Loucy (cell line): ENCODE data around the gene RAPGEF1.

Source experiments
- EZH2phosphoT487 ChIP-seq: fragments of 200-600 bp; IDR thresholded peaks from 2 replicates; pipeline ENCODE4 v1.6.1; 2018; ENCODE audit warnings: antibody characterized with exemption, mild to moderate bottlenecking, moderate library complexity, borderline replicate concordance
- TF ChIP-seq, protein P1 (sequence below): fragments of 200-600 bp; sonication (generic); conservative IDR thresholded peaks from 2 replicates; pipeline ENCODE4 v1.5.1; 2014; ENCODE audit warnings: mild to moderate bottlenecking, antibody characterized with exemption, low read length

DNA sequence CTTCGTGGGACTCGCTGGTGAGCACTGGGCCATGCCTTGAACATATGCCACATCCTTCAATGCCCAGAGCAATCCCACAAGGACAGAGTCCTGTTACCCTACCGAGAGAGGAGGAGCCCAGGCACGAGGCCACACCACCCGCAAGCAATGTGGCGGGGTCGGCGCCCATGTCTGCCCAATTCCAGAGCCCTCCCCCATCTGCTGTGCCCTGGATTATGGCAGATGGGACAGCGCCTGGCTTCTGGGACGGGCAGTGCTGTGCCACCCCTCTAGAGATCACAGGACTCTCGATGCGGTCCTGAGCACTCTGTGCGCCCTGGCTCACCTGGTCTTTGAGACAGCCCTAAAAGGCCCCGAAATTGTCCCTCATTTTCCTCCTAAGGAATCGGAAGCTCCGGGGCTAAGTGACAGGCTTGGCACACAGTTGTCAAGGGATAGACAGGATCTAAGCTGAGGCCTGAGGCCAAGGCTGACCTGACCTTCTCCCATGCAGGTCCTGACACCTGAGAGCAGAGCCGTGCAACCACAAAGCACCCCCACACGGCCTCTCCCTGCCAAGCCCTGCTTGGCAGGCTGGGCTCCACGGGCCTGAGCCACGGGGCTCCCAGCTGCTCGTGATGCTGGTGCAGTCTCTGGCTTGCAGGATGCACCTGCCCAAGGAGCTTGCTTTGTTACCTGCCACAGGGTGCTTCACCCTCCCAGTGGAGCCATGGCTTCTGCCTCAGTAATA is 145.8 kb downstream of the RAPGEF1 start:
- TF ChIP-seq, protein P1, sequence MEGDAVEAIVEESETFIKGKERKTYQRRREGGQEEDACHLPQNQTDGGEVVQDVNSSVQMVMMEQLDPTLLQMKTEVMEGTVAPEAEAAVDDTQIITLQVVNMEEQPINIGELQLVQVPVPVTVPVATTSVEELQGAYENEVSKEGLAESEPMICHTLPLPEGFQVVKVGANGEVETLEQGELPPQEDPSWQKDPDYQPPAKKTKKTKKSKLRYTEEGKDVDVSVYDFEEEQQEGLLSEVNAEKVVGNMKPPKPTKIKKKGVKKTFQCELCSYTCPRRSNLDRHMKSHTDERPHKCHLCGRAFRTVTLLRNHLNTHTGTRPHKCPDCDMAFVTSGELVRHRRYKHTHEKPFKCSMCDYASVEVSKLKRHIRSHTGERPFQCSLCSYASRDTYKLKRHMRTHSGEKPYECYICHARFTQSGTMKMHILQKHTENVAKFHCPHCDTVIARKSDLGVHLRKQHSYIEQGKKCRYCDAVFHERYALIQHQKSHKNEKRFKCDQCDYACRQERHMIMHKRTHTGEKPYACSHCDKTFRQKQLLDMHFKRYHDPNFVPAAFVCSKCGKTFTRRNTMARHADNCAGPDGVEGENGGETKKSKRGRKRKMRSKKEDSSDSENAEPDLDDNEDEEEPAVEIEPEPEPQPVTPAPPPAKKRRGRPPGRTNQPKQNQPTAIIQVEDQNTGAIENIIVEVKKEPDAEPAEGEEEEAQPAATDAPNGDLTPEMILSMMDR = no peak
- no peak for TF ChIP-seq EZH2phosphoT487
